Panc1 (cell line): ENCODE data around the gene RAPGEFL1. TPM values are rescaled to one million over a fixed set of nuclear protein-coding genes. Genes with fewer than 3 reads are reported as not detected.

ENCODE experiments used
- ATAC-seq: fragments of 200-7000 bp; cut with Tn5 transposase; 2 replicates; pipeline ENCODE4 v1.9.1; 2020; ENCODE audit warnings: mild to moderate bottlenecking, moderate library complexity
- BruUV-seq: library from RNA; stranded (reverse); fragments of 400-500 nt; replicated peaks from 2 replicates; lab custom pipeline; 2021; lab: Mats Ljungman, UMichigan
- CTCF ChIA-PET: fragments of 300-600 bp; sonication (Branson Sonifier 250); formaldehyde crosslinking; loops from one replicate; lab custom pipeline; 2022; ENCODE audit warnings: antibody characterized with exemption; lab: Charles Lee
- POLR2A ChIA-PET: fragments of 300-600 bp; sonication (Branson Sonifier 250); formaldehyde crosslinking; loops from one replicate; lab custom pipeline; 2022; ENCODE audit warnings: antibody characterized with exemption; lab: Charles Lee
- DNase-seq: peaks from one replicate; pipeline ENCODE4 v3.0.0-alpha.2; 2010; ENCODE audit warnings: low read depth, low spot score
- H3K27ac ChIP-seq: 2 replicates; pipeline ENCODE4 v1.5.1; 2011; ENCODE audit warnings: mild to moderate bottlenecking, low read length, inconsistent platforms
- H3K27me3 ChIP-seq: fragments of 200-500 bp; sonication (Bioruptor generic); 2 replicates; pipeline ENCODE4 v1.6.0; 2014; ENCODE audit warnings: low read length, inconsistent platforms; ENCODE audit not compliant: control insufficient read depth, insufficient read depth
- H3K36me3 ChIP-seq: fragments of 200-500 bp; sonication (Bioruptor generic); 2 replicates; pipeline ENCODE4 v1.5.1; 2014; ENCODE audit warnings: inconsistent platforms, mild to moderate bottlenecking, low read length, moderate library complexity; ENCODE audit not compliant: control insufficient read depth, insufficient read depth
- H3K4me1 ChIP-seq: 2 replicates; pipeline ENCODE4 v1.5.1; 2011; ENCODE audit warnings: inconsistent platforms, mild to moderate bottlenecking, low read length, moderate library complexity; ENCODE audit not compliant: control insufficient read depth, insufficient read depth
- H3K4me3 ChIP-seq, 2 experiments: 2 replicates each; pipeline ENCODE4 v1.5.1; 2011 to 2012; ENCODE audit warnings: low read depth in 2 of 2, low read length in 2 of 2, mild to moderate bottlenecking in 2 of 2, inconsistent platforms in 1 of 2, moderate library complexity in 1 of 2
- H3K9me3 ChIP-seq: fragments of 200-500 bp; sonication (Bioruptor generic); 2 replicates; pipeline ENCODE4 v1.5.1; 2014; ENCODE audit warnings: low read depth, mild to moderate bottlenecking, inconsistent platforms, low read length, moderate library complexity; ENCODE audit not compliant: control insufficient read depth, insufficient read depth
- CTCF ChIP-seq: fragments of 450-650 bp; IDR thresholded peaks from 2 replicates; pipeline ENCODE4 v1.5.1; 2017; ENCODE audit warnings: mild to moderate bottlenecking
- POLR2AphosphoS5 ChIP-seq: IDR thresholded peaks from 2 replicates; pipeline ENCODE4 v1.6.1; 2012; ENCODE audit warnings: mild to moderate bottlenecking, low read depth, low read length, moderate library complexity
- SIN3A ChIP-seq: IDR thresholded peaks from 2 replicates; pipeline ENCODE4 v1.6.1; 2012; ENCODE audit warnings: low read depth, mild to moderate bottlenecking, low read length, moderate library complexity, borderline replicate concordance; ENCODE audit not compliant: insufficient read depth
- TCF7L2 ChIP-seq: IDR thresholded peaks from 2 replicates; pipeline ENCODE4 v1.6.1; 2011; ENCODE audit warnings: mild to moderate bottlenecking, low read depth, low read length, inconsistent platforms
- in situ Hi-C: cut with HindIII; loops from 2 replicates; pipeline ENCODE4 v1.10.0; 2016; ENCODE audit warnings: low sequenced_read_pairs, low pct_unique_long_range_greater_than_20kb
- intact Hi-C: fragments of 100-400 bp; cut with micrococcal nuclease; formaldehyde crosslinking; loops from one replicate; pipeline ENCODE4 v1.10.0; 2022; ENCODE audit not compliant: unreplicated experiment
- total RNA-seq: library from RNA; stranded (reverse); gene quantifications from one replicate; pipeline ENCODE4 v1.2.1, GENCODE V29; 2021; ENCODE audit not compliant: unreplicated experiment
- TF ChIP-seq, protein P1 (sequence below), 2 experiments: IDR thresholded peaks; 2 replicates each; pipeline ENCODE4 v1.6.1; 2011 to 2012; ENCODE audit warnings: low read depth in 2 of 2, control low read depth in 1 of 2, low read length in 1 of 2, mild to moderate bottlenecking in 1 of 2, moderate library complexity in 1 of 2; ENCODE audit not compliant: insufficient read depth in 1 of 2

RAPGEFL1 gene
- total RNA-seq, 1 experiment from 2014 or later: 6.5 TPM

DNA sequence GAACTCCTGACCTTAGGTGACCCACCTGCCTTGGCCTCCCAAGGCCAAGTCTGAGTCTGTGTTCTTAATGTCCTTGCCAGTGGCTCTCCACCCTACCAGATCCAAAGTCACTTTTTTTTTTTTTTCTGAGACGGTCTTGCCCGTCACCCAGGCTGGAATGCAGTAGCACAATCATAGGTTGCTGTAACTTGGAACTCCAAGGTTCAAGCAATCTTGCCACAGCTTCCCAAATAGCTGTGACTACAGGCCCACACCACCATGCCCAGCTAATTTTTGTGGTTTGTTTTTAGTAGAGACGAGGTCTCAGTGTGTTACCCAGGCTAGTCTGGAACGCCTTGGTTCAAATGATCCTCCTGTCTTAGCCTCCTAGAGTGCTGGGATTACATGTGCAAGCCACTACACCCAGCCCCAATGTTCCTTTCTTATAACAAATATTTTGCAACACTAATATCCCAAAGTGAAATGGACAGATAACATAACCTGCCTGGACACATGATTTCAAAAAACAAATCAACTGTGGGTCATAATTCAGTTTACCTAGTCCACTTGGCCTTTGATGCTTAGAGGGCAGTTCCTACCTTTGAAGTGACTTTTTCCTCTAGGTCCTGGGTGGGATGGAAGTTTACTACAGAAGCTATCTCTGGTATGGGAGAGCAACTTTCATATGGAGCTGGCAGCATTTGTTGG is 4.0 kb upstream of the RAPGEFL1 start:
- H3K27ac ChIP-seq: no peak overlapping the region
- intact Hi-C loops (no loop called here), in situ Hi-C loops (no loop called here)
- BruUV-seq: no TSS peak
- CTCF ChIA-PET: interaction anchor here (0.7 kb wide), 1 partner anchor 10 kb away, joined by 3 read pairs; no protein-coding TSS in a partner anchor
- POLR2A ChIA-PET: interaction anchor here (0.6 kb wide), 1 partner anchor 126 kb away, joined by 3 read pairs; no protein-coding TSS in a partner anchor
- TF ChIP-seq SIN3A: no peak
- TF ChIP-seq CTCF: no peak
- no peak for TF ChIP-seq POLR2AphosphoS5
- no peak for TF ChIP-seq TCF7L2
- TF ChIP-seq, protein P1, sequence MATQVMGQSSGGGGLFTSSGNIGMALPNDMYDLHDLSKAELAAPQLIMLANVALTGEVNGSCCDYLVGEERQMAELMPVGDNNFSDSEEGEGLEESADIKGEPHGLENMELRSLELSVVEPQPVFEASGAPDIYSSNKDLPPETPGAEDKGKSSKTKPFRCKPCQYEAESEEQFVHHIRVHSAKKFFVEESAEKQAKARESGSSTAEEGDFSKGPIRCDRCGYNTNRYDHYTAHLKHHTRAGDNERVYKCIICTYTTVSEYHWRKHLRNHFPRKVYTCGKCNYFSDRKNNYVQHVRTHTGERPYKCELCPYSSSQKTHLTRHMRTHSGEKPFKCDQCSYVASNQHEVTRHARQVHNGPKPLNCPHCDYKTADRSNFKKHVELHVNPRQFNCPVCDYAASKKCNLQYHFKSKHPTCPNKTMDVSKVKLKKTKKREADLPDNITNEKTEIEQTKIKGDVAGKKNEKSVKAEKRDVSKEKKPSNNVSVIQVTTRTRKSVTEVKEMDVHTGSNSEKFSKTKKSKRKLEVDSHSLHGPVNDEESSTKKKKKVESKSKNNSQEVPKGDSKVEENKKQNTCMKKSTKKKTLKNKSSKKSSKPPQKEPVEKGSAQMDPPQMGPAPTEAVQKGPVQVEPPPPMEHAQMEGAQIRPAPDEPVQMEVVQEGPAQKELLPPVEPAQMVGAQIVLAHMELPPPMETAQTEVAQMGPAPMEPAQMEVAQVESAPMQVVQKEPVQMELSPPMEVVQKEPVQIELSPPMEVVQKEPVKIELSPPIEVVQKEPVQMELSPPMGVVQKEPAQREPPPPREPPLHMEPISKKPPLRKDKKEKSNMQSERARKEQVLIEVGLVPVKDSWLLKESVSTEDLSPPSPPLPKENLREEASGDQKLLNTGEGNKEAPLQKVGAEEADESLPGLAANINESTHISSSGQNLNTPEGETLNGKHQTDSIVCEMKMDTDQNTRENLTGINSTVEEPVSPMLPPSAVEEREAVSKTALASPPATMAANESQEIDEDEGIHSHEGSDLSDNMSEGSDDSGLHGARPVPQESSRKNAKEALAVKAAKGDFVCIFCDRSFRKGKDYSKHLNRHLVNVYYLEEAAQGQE (IDR thresholded peaks at IDR 0.05; ENCODE audit: insufficient read depth in 1 of 2, low read depth in 2 of 2, low read length in 1 of 2): no peak
- ATAC-seq (no peak), DNase-seq (no peak)
- no peaks in the 10 kb centered on the region for H3K9me3 ChIP-seq
- peaks cover 28% of the 10 kb centered on the region for H3K36me3 ChIP-seq
- no peaks in the 10 kb centered on the region for H3K27me3 ChIP-seq
- no peak overlapping the region for H3K4me3 ChIP-seq
- no peaks in the 10 kb centered on the region for H3K4me1 ChIP-seq

DNA sequence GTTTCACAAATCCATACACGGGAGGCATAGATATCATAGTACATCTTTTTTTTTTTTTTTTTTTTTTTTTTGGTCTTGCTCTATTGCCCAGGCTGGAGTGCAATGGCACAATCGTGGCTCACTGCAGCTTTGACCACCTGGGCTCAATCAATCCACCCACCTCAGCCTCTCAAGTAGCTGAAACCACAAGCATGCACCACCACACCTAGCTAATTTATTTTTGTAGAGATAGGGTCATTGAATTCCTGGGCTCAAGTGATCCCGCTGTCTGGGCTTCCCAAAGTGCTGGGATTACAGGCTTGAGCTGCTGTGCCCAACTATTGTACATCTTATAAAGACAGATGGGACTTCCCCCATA is 3.5 kb upstream of the RAPGEFL1 start:
- TF ChIP-seq TCF7L2 (no peak), CTCF (no peak), POLR2AphosphoS5 (no peak), SIN3A (no peak)
- TF ChIP-seq, protein P1 (IDR thresholded peaks at IDR 0.05; ENCODE audit: insufficient read depth in 1 of 2, low read depth in 2 of 2, low read length in 1 of 2): no peak
- Histone ChIP-seq H3K27me3 (no peaks in the 10 kb centered on the region), H3K9me3 (no peaks in the 10 kb centered on the region), H3K27ac (no peak overlapping the region), H3K4me1 (no peaks in the 10 kb centered on the region), H3K4me3 (no peak overlapping the region), H3K36me3 (peaks cover 27% of the 10 kb centered on the region)
- in situ Hi-C loops: no loop called here
- ATAC-seq: no peak
- POLR2A ChIA-PET: interaction anchor here (0.6 kb wide), 1 partner anchor 126 kb away, joined by 3 read pairs; no protein-coding TSS in a partner anchor
- intact Hi-C loops: no loop called here
- CTCF ChIA-PET: interaction anchor here (0.6 to 0.7 kb wide), 2 partner anchors 10 to 24 kb away, joined by 3 read pairs; no protein-coding TSS in a partner anchor
- DNase-seq: no peak
- no TSS peak for BruUV-seq
